GM12865 (cell line): Measurements from ENCODE around the gene LRFN4.

Experiments used
- DNase-seq: peaks from one replicate; pipeline ENCODE4 v3.0.0; 2010; ENCODE audit warnings: low read depth
- H3K4me3 ChIP-seq: 2 replicates; pipeline ENCODE4 v1.5.1; 2011; ENCODE audit warnings: mild to moderate bottlenecking, low read depth, low read length, control low read depth
- CTCF ChIP-seq: IDR thresholded peaks from 2 replicates; pipeline ENCODE4 v1.5.1; 2011; ENCODE audit warnings: low read length, control low read depth, low read depth, inconsistent platforms; ENCODE audit not compliant: insufficient read depth; ENCODE audit errors: missing control alignments

The LRFN4 gene

GRCh38 chr11:66850235-66850587 lies 6.7 kb upstream of the LRFN4 start:
- TF ChIP-seq CTCF: no peak
- DNase-seq: no peak
- no peak overlapping the region for H3K4me3 ChIP-seq

- H3K4me3 ChIP-seq: no peak overlapping the region
- TF ChIP-seq CTCF: no peak
- DNase-seq: no peak
These were observed 6.2 kb upstream of the LRFN4 start for GRCh38 chr11:66850588-66851238.

- TF ChIP-seq CTCF: no peak
- DNase-seq: no peak
- H3K4me3 ChIP-seq: no peak overlapping the region
These were observed 5.6 kb upstream of the LRFN4 start for GRCh38 chr11:66851239-66851596.

GRCh38 chr11:66851698-66852465 lies 5.0 kb upstream of the LRFN4 start:
- DNase-seq: peak; percentile 48
- no peak overlapping the region for H3K4me3 ChIP-seq
- peak; percentile 51 for TF ChIP-seq CTCF

GRCh38 chr11:66852466-66853241 lies 4.2 kb upstream of the LRFN4 start:
- no peak for DNase-seq
- no peak overlapping the region for H3K4me3 ChIP-seq
- no peak for TF ChIP-seq CTCF

- H3K4me3 ChIP-seq: no peak overlapping the region
- no peak for DNase-seq
- TF ChIP-seq CTCF: no peak
These were observed 3.3 kb upstream of the LRFN4 start for GRCh38 chr11:66853242-66854229.
